A673 (cell line): ENCODE measurements around the gene CKS2. TPM values are rescaled to one million over a fixed set of nuclear protein-coding genes. Genes with fewer than 3 reads are reported as not detected.

Experiments
- BruUV-seq: library from RNA; stranded (reverse); fragments of 400-500 nt; replicated peaks from 2 replicates; lab custom pipeline; 2021; lab: Mats Ljungman, UMichigan
- CTCF ChIA-PET: fragments of 300-600 bp; sonication (Branson Sonifier 250); formaldehyde crosslinking; loops from one replicate; lab custom pipeline; 2022; ENCODE audit warnings: antibody characterized with exemption; lab: Charles Lee
- POLR2A ChIA-PET: fragments of 300-600 bp; sonication (Branson Sonifier 250); formaldehyde crosslinking; loops from one replicate; lab custom pipeline; 2022; ENCODE audit warnings: antibody characterized with exemption; ENCODE audit not compliant: low non-redundant PET; lab: Charles Lee
- DNase-seq: peaks from one replicate; pipeline ENCODE4 v3.0.0-alpha.2; 2015; ENCODE audit warnings: low spot score
- H3K27ac ChIP-seq: fragments of 200-600 bp; sonication (generic); 2 replicates; pipeline ENCODE4 v1.5.1; 2016; ENCODE audit warnings: mixed run types, low read depth, mild to moderate bottlenecking, mixed read lengths, antibody characterized with exemption, low read length; ENCODE audit not compliant: poor library complexity, severe bottlenecking
- H3K27me3 ChIP-seq: fragments of 200-600 bp; sonication (generic); replicated peaks from 2 replicates; pipeline ENCODE4 v1.6.1; 2017; ENCODE audit warnings: mixed run types, low read depth, mild to moderate bottlenecking, mixed read lengths, antibody characterized with exemption, low read length; ENCODE audit not compliant: insufficient read depth, poor library complexity
- H3K36me3 ChIP-seq: fragments of 200-600 bp; sonication (generic); 2 replicates; pipeline ENCODE4 v1.6.1; 2016; ENCODE audit warnings: mixed run types, mild to moderate bottlenecking, mixed read lengths, antibody characterized with exemption, low read length; ENCODE audit not compliant: insufficient read depth, poor library complexity, severe bottlenecking
- H3K4me1 ChIP-seq: fragments of 200-600 bp; sonication (generic); 2 replicates; pipeline ENCODE4 v1.6.1; 2017; ENCODE audit warnings: mixed run types, mild to moderate bottlenecking, mixed read lengths, antibody characterized with exemption, low read length; ENCODE audit not compliant: insufficient read depth, poor library complexity, severe bottlenecking
- H3K4me3 ChIP-seq: fragments of 200-600 bp; sonication (generic); 2 replicates; pipeline ENCODE4 v1.5.1; 2016; ENCODE audit warnings: low read depth, mixed run types, mild to moderate bottlenecking, mixed read lengths, low read length; ENCODE audit not compliant: poor library complexity, severe bottlenecking
- H3K9me3 ChIP-seq: fragments of 200-600 bp; sonication (generic); 2 replicates; pipeline ENCODE4 v1.6.1; 2016; ENCODE audit warnings: mixed run types, low read depth, mild to moderate bottlenecking, mixed read lengths, antibody characterized with exemption, low read length; ENCODE audit not compliant: poor library complexity, severe bottlenecking
- EZH2 ChIP-seq: fragments of 200-600 bp; sonication (generic); IDR thresholded peaks from 2 replicates; pipeline ENCODE4 v1.6.1; 2017; ENCODE audit warnings: borderline replicate concordance, low read depth, mild to moderate bottlenecking, mixed read lengths, antibody characterized with exemption, low read length; ENCODE audit not compliant: poor library complexity, severe bottlenecking
- intact Hi-C: fragments of 100-400 bp; cut with micrococcal nuclease; formaldehyde crosslinking; loops from one replicate; pipeline ENCODE4 v1.10.0; 2022; ENCODE audit not compliant: unreplicated experiment
- total RNA-seq: library from RNA; stranded (reverse); gene quantifications from 2 replicates; pipeline ENCODE4 v1.2.3, GENCODE V29; 2021
- TF ChIP-seq, protein P1 (sequence below): fragments of 300-800, 200-600 bp; sonication (generic); conservative IDR thresholded peaks from 2 replicates; pipeline ENCODE4 v1.5.1; 2017; ENCODE audit warnings: low read depth, mild to moderate bottlenecking, antibody characterized with exemption, low read length, moderate library complexity, mixed read lengths

CKS2 gene
- total RNA-seq, 1 experiment from 2014 or later = 344 TPM

DNA sequence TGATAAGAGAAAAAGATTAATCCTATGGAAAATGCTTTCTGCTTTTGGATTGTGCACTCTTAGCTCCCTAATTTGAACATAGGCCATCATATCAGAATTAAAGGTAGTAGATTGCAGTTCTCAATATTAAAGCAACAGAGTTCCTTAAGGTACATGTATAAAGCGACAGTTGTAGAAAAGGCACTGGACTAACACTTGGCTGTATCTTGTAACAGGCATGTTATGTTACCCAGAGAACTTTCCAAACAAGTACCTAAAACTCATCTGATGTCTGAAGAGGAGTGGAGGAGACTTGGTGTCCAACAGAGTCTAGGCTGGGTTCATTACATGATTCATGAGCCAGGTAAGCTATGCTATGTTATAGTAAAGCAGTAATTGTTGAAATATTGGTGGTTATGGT, 4.0 kb downstream of the CKS2 start:
- Histone ChIP-seq H3K36me3 (peaks cover 53% of the 10 kb centered on the region), H3K4me3 (peak overlapping the region; percentile 81), H3K27me3 (no peaks in the 10 kb centered on the region), H3K27ac (peak overlapping the region; percentile 93), H3K9me3 (no peaks in the 10 kb centered on the region), H3K4me1 (peaks cover 25% of the 10 kb centered on the region)
- TF ChIP-seq EZH2 = no peak
- TF ChIP-seq, protein P1, sequence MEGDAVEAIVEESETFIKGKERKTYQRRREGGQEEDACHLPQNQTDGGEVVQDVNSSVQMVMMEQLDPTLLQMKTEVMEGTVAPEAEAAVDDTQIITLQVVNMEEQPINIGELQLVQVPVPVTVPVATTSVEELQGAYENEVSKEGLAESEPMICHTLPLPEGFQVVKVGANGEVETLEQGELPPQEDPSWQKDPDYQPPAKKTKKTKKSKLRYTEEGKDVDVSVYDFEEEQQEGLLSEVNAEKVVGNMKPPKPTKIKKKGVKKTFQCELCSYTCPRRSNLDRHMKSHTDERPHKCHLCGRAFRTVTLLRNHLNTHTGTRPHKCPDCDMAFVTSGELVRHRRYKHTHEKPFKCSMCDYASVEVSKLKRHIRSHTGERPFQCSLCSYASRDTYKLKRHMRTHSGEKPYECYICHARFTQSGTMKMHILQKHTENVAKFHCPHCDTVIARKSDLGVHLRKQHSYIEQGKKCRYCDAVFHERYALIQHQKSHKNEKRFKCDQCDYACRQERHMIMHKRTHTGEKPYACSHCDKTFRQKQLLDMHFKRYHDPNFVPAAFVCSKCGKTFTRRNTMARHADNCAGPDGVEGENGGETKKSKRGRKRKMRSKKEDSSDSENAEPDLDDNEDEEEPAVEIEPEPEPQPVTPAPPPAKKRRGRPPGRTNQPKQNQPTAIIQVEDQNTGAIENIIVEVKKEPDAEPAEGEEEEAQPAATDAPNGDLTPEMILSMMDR = no peak
- no peak for DNase-seq
- BruUV-seq = no TSS peak
- CTCF ChIA-PET = no interaction called here
- intact Hi-C loops = no loop called here
- POLR2A ChIA-PET = interaction anchor here (0.5 to 0.6 kb wide), 2 partner anchors 23 to 50 kb away, joined by 3 to 4 read pairs; no protein-coding TSS in a partner anchor

DNA sequence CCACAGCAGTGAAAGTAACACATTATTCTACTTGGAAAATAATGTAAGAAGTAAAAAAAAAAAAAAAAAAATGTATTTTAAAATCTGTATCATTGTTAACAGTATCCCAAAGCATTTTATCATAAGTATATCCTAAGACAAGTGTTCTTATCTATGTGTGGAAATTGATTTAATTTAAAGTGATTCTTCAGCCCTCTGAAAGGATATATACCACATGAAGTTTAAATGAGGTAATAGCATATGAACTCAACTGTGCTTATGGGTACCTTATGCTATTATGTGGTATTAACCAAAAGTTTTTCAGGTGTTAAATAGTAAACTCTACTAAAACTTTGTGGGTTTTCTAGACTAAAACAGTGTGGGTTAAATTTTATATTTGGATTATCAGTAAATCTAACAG, 4.5 kb downstream of the CKS2 start:
- intact Hi-C loops = no loop called here
- CTCF ChIA-PET = no interaction called here
- H3K4me3 ChIP-seq = peak overlapping the region; percentile 81

DNA sequence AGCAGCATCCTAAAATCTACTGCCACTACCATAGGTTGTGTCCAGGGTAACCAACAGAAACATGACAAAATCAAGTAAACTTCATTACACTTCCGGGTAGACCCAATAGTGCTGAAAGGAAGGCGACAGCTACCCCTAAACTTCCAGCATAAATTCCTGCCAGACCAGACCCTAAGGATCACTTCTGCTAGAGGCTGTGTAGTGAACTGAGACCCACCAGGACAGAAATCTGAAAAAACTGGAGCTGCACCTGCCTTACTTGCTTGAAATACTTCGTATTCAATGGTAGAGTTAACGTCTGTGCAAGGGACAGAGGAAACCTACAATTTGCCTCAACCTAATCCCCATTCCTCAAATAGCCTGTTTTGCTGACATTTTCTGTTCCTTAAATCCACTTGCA, 6.3 kb downstream of the CKS2 start:
- no peak overlapping the region for H3K4me3 ChIP-seq
- POLR2A ChIA-PET = interaction anchor here (0.6 kb wide), 1 partner anchor 244 kb away, joined by 3 read pairs; no protein-coding TSS in a partner anchor

More for the DNA sequence above, 4.5 kb downstream of the CKS2 start:
- Histone ChIP-seq H3K36me3 (peaks cover 58% of the 10 kb centered on the region), H3K4me1 (peaks cover 30% of the 10 kb centered on the region), H3K9me3 (no peaks in the 10 kb centered on the region), H3K27me3 (no peaks in the 10 kb centered on the region), H3K27ac (peak overlapping the region; percentile 93)
- DNase-seq = no peak
- TF ChIP-seq EZH2 = no peak
- TF ChIP-seq, protein P1 = no peak
- no TSS peak for BruUV-seq
- POLR2A ChIA-PET = interaction anchor here (0.6 kb wide), 1 partner anchor 23 kb away, joined by 4 read pairs; no protein-coding TSS in a partner anchor

More for the DNA sequence above, 6.3 kb downstream of the CKS2 start:
- intact Hi-C loops = no loop called here
- no TSS peak for BruUV-seq
- no peak for DNase-seq
- no peak for TF ChIP-seq EZH2
- TF ChIP-seq, protein P1 = no peak
- CTCF ChIA-PET = no interaction called here
- Histone ChIP-seq H3K36me3 (peaks cover 59% of the 10 kb centered on the region), H3K27ac (peak overlapping the region; percentile 99), H3K27me3 (no peaks in the 10 kb centered on the region), H3K4me1 (peaks cover 31% of the 10 kb centered on the region), H3K9me3 (no peaks in the 10 kb centered on the region)
